ENCODE data around the gene ENOX1. TPM values are rescaled to one million over a fixed set of nuclear protein-coding genes. Genes with fewer than 3 reads are reported as not detected.

ENOX1 gene
- total and polyA plus RNA-seq, 2 donors (not counting 3 experiments of a cell fraction or from before 2014, with no cell fraction given) = 0.17 to 0.97 TPM

GRCh38 chr13:43631106-43631505 lies 155.7 kb downstream of the ENOX1 start:
- TF ChIP-seq CTCF (IDR thresholded peaks at IDR 0.05; ENCODE audit: extremely low read depth in 1 of 2, insufficient read depth in 1 of 2, low read depth in 1 of 2, low read length in 2 of 2) = no peak
- TF ChIP-seq JUN (IDR thresholded peaks at IDR 0.05; ENCODE audit: borderline replicate concordance, insufficient read depth, insufficient read length, low read depth) = no peak
- TF ChIP-seq GATA2 (IDR thresholded peaks at IDR 0.05; ENCODE audit: insufficient read depth, insufficient read length, low read depth, low read length) = no peak
- no peak for TF ChIP-seq FOS (IDR thresholded peaks at IDR 0.05; ENCODE audit: borderline replicate concordance, insufficient read depth, low read length)
- TF ChIP-seq EZH2 (IDR thresholded peaks at IDR 0.05; ENCODE audit: borderline replicate concordance, low read depth, low read length, severe bottlenecking) = no peak
- TF ChIP-seq POLR2AphosphoS5 (IDR thresholded peaks at IDR 0.05; ENCODE audit: insufficient read depth, low read depth, low read length) = no peak
- TF ChIP-seq POLR2A (IDR thresholded peaks at IDR 0.05; ENCODE audit: low read depth, low read length) = no peak
- no peak for TF ChIP-seq MAX (IDR thresholded peaks at IDR 0.05; ENCODE audit: insufficient read depth, insufficient read length)
- no peak for TF ChIP-seq MYC (IDR thresholded peaks at IDR 0.05; ENCODE audit: low read depth, low read length)
- H3K9me3 ChIP-seq (replicated peaks; ENCODE audit: control insufficient read depth, insufficient read depth, low read length) = no peaks in the 10 kb centered on the region
- no peak overlapping the region for H3K27ac ChIP-seq (ENCODE audit: insufficient read depth, low read depth, low read length)
- no peak overlapping the region for H2AFZ ChIP-seq (ENCODE audit: low read depth, low read length)
- ChIA-PET CTCF (no interaction called here), POLR2A (no interaction called here)
- dilution Hi-C loops (cut with MboI; ENCODE audit: extremely low pct_ligation_motif_present, low sequenced_read_pairs) = no loop called here
- no peak overlapping the region for H3K4me2 ChIP-seq (ENCODE audit: insufficient read depth, low read length)
- no TSS peak for BruUV-seq (replicated peaks)
- no peaks in the 10 kb centered on the region for H3K79me2 ChIP-seq (ENCODE audit: control insufficient read depth, insufficient read depth, low read length)
- H3K9ac ChIP-seq (replicated peaks; ENCODE audit: extremely low read depth, insufficient read depth, low read length) = no peak overlapping the region
- no peaks in the 10 kb centered on the region for H3K4me1 ChIP-seq (ENCODE audit: control insufficient read depth, extremely low read depth, insufficient read depth, low read length)
- no peaks in the 10 kb centered on the region for H3K27me3 ChIP-seq (ENCODE audit: control insufficient read depth in 2 of 2, insufficient read depth in 2 of 2, low read length in 2 of 2)
- intact Hi-C loops (cut with micrococcal nuclease) = no loop called here
- FAIRE-seq (no peak), DNase-seq (ENCODE audit: low read depth, low spot score) (no peak)
- no peak overlapping the region for H3K4me3 ChIP-seq (replicated peaks in 1 of 3; ENCODE audit: insufficient read depth in 1 of 3, low read depth in 1 of 3, low read length in 3 of 3)
- H4K20me1 ChIP-seq (replicated peaks; ENCODE audit: control insufficient read depth, extremely low read depth, insufficient read depth, low read length) = no peaks in the 10 kb centered on the region
- no peaks in the 10 kb centered on the region for H3K9me1 ChIP-seq (replicated peaks; ENCODE audit: control insufficient read depth, extremely low read depth, insufficient read depth, low read length)
- H3K36me3 ChIP-seq (ENCODE audit: control insufficient read depth in 2 of 2, extremely low read depth in 1 of 2, insufficient read depth in 2 of 2, low read length in 2 of 2) = no peaks in the 10 kb centered on the region
